ENCODE results near the gene FMN1. TPM values are rescaled to one million over a fixed set of nuclear protein-coding genes. Genes with fewer than 3 reads are reported as not detected.

FMN1 gene
- total RNA-seq, 1 experiment from 2014 or later = 0.37 TPM

DNA sequence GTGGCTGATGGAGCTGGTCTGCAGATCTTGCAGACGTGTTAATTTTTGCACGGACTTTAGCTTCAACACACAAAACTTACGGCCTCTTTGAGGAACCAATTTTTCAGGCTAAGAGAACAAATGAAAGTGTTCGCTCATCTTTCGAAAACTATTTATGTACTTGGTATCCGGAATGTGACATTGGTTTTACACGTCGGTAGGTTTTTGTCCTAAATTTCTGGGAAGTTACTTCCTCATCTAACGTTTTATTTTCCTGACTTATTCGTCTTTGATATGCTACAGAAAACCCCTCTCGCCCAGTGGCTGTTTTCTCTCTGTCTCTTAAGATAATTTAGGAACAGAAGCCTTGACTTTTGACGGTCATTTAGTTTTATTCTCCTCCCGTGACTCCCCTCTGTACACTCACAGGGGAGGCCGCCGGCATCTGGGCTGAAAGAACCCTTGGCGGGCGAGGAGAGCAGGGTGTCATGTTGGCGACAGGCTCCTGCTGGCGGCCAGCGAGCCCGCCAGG, 477.5 kb downstream of the FMN1 start:
- intact Hi-C loops (cut with micrococcal nuclease; ENCODE audit: unreplicated experiment) = loop anchor here (5.0 kb wide), 1 partner anchor 35 kb away; no protein-coding TSS in a partner anchor

GRCh38 chr15:32716216-32716914, 478.1 kb downstream of the FMN1 start:
- no TSS peak for BruUV-seq (replicated peaks)
- no peak for DNase-seq (ENCODE audit: low spot score)
- no peaks in the 10 kb centered on the region for H3K36me3 ChIP-seq (ENCODE audit: insufficient read depth, low read length, poor library complexity, severe bottlenecking)
- CTCF ChIA-PET = no interaction called here
- POLR2A ChIA-PET (ENCODE audit: low non-redundant PET) = no interaction called here
- no peak overlapping the region for H3K27ac ChIP-seq (ENCODE audit: low read depth, low read length, poor library complexity, severe bottlenecking)
- TF ChIP-seq EZH2 (IDR thresholded peaks at IDR 0.05; ENCODE audit: borderline replicate concordance, low read depth, low read length, poor library complexity, severe bottlenecking) = no peak
- TF ChIP-seq, protein P1, sequence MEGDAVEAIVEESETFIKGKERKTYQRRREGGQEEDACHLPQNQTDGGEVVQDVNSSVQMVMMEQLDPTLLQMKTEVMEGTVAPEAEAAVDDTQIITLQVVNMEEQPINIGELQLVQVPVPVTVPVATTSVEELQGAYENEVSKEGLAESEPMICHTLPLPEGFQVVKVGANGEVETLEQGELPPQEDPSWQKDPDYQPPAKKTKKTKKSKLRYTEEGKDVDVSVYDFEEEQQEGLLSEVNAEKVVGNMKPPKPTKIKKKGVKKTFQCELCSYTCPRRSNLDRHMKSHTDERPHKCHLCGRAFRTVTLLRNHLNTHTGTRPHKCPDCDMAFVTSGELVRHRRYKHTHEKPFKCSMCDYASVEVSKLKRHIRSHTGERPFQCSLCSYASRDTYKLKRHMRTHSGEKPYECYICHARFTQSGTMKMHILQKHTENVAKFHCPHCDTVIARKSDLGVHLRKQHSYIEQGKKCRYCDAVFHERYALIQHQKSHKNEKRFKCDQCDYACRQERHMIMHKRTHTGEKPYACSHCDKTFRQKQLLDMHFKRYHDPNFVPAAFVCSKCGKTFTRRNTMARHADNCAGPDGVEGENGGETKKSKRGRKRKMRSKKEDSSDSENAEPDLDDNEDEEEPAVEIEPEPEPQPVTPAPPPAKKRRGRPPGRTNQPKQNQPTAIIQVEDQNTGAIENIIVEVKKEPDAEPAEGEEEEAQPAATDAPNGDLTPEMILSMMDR (conservative IDR thresholded peaks at IDR 0.05; ENCODE audit: low read depth, low read length) = no peak
- intact Hi-C loops (cut with micrococcal nuclease; ENCODE audit: unreplicated experiment) = loop anchor here (5.0 kb wide), 1 partner anchor 34 kb away; no protein-coding TSS in a partner anchor
- no peaks in the 10 kb centered on the region for H3K9me3 ChIP-seq (ENCODE audit: low read depth, low read length, poor library complexity, severe bottlenecking)
- no peak overlapping the region for H3K4me3 ChIP-seq (ENCODE audit: low read depth, low read length, poor library complexity, severe bottlenecking)
- H3K27me3 ChIP-seq (replicated peaks; ENCODE audit: insufficient read depth, low read depth, low read length, poor library complexity) = peaks cover 92% of the 10 kb centered on the region
- peaks cover 7% of the 10 kb centered on the region for H3K4me1 ChIP-seq (ENCODE audit: insufficient read depth, low read length, poor library complexity, severe bottlenecking)

More for the DNA sequence above, 477.5 kb downstream of the FMN1 start:
- no peak for DNase-seq (ENCODE audit: low spot score)
- H3K27me3 ChIP-seq (replicated peaks; ENCODE audit: insufficient read depth, low read depth, low read length, poor library complexity) = peaks cover 91% of the 10 kb centered on the region
- peak; percentile 85 for TF ChIP-seq EZH2 (IDR thresholded peaks at IDR 0.05; ENCODE audit: borderline replicate concordance, low read depth, low read length, poor library complexity, severe bottlenecking)
- TF ChIP-seq, protein P1 (conservative IDR thresholded peaks at IDR 0.05; ENCODE audit: low read depth, low read length) = no peak
- no TSS peak for BruUV-seq (replicated peaks)
- ChIA-PET CTCF (no interaction called here), POLR2A (ENCODE audit: low non-redundant PET) (no interaction called here)
- peaks cover 7% of the 10 kb centered on the region for H3K4me1 ChIP-seq (ENCODE audit: insufficient read depth, low read length, poor library complexity, severe bottlenecking)
- no peaks in the 10 kb centered on the region for H3K36me3 ChIP-seq (ENCODE audit: insufficient read depth, low read length, poor library complexity, severe bottlenecking)
- peak overlapping the region; percentile 27 for H3K4me3 ChIP-seq (ENCODE audit: low read depth, low read length, poor library complexity, severe bottlenecking)
- no peak overlapping the region for H3K27ac ChIP-seq (ENCODE audit: low read depth, low read length, poor library complexity, severe bottlenecking)
- no peaks in the 10 kb centered on the region for H3K9me3 ChIP-seq (ENCODE audit: low read depth, low read length, poor library complexity, severe bottlenecking)

Other genes with a start within 250 kb of the FMN1 start
- not detected in 2 replicates for gene RYR3, start 116.3 kb upstream of the FMN1 start, total RNA-seq (2021)

Measured in A673 (cell line).